Medulla oblongata (tissue), 1 donor: ENCODE data around the gene KAT2A.
"Not testable (repeated sequence)": the region's sequence is repeated elsewhere in the genome, so short reads cannot be mapped to it uniquely, and the experiment has no call there.

Experiments used
- DNase-seq: peaks from one replicate; pipeline ENCODE4 v3.0.0-alpha.2; 2015; ENCODE audit errors: extremely low spot score

The KAT2A gene

GRCh38 chr17:42120770-42121769 is at the start of gene KAT2A:
Gene KAT2A (minus strand): TSS chr17:42121367. CDS start chr17:42121304, 63 bp downstream.
- peak; percentile 93 for DNase-seq

- DNase-seq = no peak
These were observed 48.2 kb upstream of the KAT2A start for GRCh38 chr17:42169351-42169750.

GRCh38 chr17:42167807-42168206 is 46.6 kb upstream of the KAT2A start:
- DNase-seq = peak; percentile 33

- no peak for DNase-seq
These were observed 45.1 kb upstream of the KAT2A start for GRCh38 chr17:42166196-42166763.

GRCh38 chr17:42165751-42166150 is 44.6 kb upstream of the KAT2A start:
- no peak for DNase-seq

GRCh38 chr17:42163696-42164407 is 42.7 kb upstream of the KAT2A start:
- no peak for DNase-seq

GRCh38 chr17:42163113-42163512 is 41.9 kb upstream of the KAT2A start:
- DNase-seq = no peak

DNA sequence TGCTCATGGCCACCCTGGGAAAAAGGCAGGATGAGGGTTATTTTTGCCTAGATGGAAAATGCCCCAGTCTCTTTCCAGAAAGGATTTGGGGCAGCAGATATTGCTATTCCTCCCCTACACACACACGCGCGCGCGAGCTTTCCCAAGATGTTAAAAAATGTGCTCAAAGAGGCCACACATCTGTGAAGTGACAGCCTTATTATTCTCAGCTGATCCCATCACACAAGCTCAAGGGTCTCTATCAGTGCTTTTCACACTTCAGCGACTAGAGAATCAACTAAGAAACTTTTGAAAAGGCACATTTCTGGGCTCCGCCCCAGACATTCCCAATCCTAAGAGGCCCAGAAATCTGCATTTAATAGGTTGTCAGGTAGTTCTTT is 39.4 kb upstream of the KAT2A start:
- DNase-seq = no peak

DNA sequence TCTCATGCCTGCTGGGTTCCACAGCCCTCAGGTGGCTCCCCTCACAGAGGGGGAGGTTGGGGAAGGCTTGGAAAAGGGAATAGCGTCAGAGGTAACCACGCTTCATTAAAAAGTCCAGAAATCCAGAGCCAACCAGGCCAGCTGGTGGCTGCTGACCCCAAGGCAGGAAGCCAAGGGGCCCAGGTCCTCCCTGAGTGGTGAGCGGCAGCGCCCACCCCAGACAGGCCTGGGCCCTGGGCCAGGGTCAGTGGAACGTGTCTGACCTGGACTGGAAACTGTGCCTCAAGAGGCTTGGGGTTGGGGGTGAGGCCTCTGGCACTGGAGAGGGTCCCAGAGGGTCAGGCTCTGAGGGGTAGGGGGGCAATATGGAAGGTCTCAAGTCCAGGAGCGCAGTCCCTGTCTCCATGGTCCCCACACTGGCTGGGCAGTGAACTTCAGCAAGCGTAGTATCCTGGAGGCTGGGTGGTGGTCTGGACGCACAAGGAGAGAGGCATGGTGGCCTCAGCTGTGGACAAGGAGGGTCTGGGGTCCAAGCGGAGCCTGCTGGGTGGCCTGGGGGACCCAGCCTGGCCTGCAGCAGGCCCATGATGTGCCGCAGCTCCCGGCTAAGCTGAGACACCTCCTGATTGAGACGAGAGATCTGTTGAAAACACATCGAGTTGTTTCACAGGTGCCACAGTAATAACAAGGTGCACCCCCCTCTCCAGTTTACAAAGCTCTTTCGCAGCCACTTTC is 38.8 kb upstream of the KAT2A start:
- no peak for DNase-seq

GRCh38 chr17:42155614-42156045 is 34.5 kb upstream of the KAT2A start:
- DNase-seq = no peak

DNA sequence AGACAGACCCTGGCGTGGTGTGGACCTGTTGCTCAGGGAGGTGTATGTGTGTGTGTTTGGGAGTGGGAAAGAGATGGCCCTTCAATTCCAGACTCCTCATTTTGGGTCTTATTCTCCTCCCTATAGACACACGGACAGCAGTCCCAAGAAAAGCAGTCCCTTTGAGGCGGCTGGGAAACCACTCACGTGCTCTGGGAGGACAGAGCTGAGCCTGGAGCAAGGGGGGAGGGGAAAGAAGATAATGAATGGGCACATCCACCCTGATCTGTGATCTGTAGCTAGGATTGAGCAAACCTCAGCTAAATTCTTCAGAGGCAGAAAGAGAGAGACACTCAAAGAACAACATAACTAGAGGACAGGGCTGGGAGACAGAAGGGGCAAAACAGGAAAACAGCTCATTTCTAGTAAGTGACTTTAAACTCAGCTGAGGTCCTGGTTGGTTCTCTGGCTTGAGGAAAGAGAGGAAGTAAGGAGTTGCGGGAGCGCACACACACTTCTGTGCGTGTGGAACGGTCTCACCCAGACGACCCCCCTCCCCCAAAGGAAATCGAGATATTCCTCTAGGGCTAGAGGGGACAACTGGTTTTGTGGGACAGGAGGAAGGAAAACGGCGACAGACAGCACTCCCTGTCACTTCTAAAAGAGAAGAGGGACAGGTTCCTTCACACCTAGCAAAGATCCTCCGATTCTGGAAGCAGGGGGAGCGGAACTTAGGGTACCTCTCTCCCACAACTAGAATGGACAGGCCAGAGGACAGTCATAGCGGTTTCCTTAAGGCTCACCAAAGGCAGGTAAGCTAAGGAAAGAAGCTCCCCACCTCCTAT is 33.0 kb upstream of the KAT2A start:
- DNase-seq = no peak

GRCh38 chr17:42146911-42147607 is 25.9 kb upstream of the KAT2A start:
- no peak for DNase-seq

GRCh38 chr17:42143138-42143537 is 22.0 kb upstream of the KAT2A start:
- not testable (repeated sequence) for DNase-seq

DNA sequence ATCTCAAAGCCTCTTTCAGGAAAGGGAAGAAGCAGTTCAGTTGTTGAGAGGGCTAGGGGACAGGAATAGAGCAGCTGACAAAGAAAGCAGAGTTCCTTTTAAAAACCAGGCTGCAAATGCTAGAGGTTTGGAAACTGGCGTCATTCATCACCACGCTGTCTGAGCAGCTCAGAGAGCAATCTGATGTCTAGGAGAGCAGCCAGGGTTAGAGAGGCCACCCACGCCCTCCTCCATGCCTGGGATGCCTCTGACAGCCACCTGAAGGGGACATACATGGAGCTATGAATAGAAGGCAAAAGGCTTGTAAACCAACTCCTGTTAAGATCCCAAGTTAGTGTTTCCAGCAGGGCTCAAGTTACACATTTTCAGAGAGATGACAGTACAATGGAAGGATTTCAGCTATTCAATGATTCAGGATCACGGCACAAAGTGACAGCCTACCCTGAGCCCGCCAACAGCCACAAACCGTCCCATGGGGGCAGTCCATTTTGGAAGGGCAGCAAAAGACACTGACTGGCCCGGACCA is 21.3 kb upstream of the KAT2A start:
- peak; percentile 56 for DNase-seq

DNA sequence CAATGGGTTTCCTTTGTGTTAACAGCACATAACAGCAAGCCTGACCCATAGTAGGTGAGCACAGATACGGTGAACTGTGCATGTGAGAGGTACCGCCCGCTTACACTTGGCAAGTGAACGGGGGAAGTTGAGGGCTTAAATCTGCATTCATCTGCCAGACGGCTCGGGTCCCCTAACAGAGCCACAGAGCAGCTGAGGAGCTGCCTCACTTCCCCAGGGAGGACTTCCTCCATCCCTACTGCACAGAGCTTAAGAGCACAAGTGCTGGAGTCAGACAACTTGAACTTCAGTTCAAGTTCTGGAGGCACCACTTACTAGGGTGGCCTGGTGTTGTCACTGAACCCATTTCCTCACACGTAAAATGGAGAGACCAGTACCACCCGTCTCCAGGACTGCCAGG is 20.2 kb upstream of the KAT2A start:
- no peak for DNase-seq

DNA sequence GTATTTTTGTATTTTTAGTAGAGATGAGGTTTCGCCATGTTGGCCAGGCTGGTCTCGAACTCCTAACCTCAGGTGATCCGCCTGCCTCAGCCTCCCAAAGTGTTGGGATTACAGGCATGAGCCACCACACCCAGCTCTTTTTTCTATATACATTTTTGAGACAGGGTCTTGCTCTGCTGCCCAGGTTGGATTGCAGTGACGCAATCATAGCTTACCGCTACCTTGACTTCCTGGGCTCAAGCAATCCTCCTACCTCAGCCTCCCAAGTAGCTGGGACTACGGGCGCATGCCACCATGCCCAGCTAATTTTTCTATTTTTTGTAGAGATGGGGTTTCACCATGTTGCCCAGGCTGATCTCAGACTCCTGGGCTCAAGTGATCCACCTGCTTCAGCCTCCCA is 19.5 kb upstream of the KAT2A start:
- not testable (repeated sequence) for DNase-seq

- no peak for DNase-seq
These were observed 17.8 kb upstream of the KAT2A start for GRCh38 chr17:42138749-42139492.

DNA sequence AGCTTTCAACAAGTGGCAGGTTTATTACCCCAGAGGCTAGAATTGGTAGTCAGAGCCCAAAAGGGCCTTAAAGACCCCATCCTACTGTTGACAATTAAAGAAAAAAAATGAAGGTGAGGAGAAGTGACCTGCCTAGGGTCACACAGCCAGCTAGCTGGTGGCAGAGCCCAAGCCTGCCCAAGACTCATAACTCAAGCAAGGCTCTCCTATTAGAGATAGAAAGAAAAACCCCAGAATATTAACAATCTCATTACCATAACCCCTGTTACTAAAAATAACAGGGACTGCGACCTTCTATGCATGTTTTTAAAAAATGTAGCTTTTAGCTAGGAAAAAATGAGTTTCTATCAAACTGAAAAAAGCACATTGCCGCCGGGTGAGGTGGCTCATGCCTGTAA is 15.5 kb upstream of the KAT2A start:
- no peak for DNase-seq
